Measurements from ENCODE around the gene HHATL. TPM values are rescaled to one million over a fixed set of nuclear protein-coding genes. Genes with fewer than 3 reads are reported as not detected.
A peak's percentile ranks its signal among the peaks of the same experiment; 100 is the strongest.

Gene HHATL
- total RNA-seq, 1 donor from 2014 or later: not detected

DNA sequence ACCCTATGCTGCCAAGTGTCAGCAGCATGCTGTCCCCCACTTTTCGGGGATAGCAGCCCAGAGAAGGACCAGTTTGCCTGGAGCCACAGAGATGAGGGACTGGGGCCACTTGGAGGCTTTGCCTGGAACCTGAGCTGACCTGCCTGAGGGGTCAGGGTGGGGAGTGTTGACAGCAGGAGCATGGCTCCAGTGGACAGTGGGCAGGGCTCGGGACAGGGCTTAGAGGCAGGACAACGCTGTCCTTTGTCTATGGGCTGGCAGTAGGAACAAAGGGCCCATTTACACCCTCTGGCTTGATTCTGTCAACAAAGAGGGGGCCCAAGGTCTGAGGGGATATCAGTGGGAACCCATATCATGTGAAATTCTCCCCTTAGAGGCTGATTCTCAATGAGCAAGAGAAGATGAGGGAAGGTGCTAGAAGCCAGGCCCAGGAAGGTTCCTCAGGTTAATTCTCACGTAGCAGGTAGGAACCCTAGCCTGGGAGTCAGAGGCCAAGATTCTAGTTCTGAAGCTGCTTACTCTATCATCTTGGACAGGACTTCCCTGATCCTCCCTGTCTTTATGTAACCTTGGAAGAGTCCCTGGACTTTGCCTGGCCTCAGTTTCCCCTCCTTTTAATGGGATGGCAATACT lies 29.7 kb upstream of the HHATL start:
- FAIRE-seq (no peak), DNase-seq (ENCODE audit: low read depth) (no peak)
- Histone ChIP-seq H3K27me3 (ENCODE audit: control insufficient read depth, insufficient read depth, low read length) (peaks cover 4% of the 10 kb centered on the region), H3K4me3 (ENCODE audit: low read depth, low read length) (no peak overlapping the region), H3K36me3 (ENCODE audit: control insufficient read depth, insufficient read depth, low read length) (no peaks in the 10 kb centered on the region)
- TF ChIP-seq, protein P1, sequence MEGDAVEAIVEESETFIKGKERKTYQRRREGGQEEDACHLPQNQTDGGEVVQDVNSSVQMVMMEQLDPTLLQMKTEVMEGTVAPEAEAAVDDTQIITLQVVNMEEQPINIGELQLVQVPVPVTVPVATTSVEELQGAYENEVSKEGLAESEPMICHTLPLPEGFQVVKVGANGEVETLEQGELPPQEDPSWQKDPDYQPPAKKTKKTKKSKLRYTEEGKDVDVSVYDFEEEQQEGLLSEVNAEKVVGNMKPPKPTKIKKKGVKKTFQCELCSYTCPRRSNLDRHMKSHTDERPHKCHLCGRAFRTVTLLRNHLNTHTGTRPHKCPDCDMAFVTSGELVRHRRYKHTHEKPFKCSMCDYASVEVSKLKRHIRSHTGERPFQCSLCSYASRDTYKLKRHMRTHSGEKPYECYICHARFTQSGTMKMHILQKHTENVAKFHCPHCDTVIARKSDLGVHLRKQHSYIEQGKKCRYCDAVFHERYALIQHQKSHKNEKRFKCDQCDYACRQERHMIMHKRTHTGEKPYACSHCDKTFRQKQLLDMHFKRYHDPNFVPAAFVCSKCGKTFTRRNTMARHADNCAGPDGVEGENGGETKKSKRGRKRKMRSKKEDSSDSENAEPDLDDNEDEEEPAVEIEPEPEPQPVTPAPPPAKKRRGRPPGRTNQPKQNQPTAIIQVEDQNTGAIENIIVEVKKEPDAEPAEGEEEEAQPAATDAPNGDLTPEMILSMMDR (IDR thresholded peaks at IDR 0.05; ENCODE audit: insufficient read depth, low read length, severe bottlenecking): no peak

DNA sequence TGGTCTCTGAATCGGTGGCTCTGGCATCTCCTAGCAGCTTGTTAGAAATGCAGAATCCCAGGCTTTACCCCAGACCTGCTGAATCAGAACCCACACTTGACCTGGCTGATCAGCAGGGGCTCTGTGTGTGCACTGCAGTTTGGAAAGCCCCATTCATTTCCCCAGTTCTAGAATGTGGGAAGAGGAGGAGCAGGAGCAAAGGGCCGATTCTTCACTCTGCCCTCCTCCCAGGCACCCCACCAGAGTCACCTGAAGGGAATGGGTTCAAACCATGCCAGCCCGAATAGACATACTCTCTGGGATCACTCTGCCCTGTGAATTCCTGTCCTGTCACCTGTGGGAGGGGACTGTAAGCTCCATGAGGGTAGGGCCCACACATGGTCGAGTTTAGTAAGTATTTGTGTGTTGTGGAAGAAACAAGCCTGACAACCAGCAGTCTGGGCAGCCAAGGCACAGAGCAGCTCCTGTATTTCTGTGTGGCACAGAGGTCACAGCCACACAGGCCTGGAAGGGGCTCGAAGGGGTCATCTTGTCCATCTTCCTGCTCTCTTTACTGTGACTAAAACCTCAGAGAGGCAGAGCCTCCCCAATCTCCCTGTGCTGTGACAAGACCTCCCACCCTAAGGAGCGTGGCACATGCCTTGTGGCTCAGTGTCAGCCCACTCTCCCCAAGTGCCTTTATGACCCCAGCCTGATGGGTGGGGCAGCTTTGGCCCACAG lies 29.0 kb upstream of the HHATL start:
- DNase-seq (ENCODE audit: low read depth) (no peak), FAIRE-seq (peak; percentile 36)
- Histone ChIP-seq H3K27me3 (ENCODE audit: control insufficient read depth, insufficient read depth, low read length) (peaks cover 4% of the 10 kb centered on the region), H3K36me3 (ENCODE audit: control insufficient read depth, insufficient read depth, low read length) (no peaks in the 10 kb centered on the region), H3K4me3 (ENCODE audit: low read depth, low read length) (no peak overlapping the region)
- TF ChIP-seq, protein P1 (IDR thresholded peaks at IDR 0.05; ENCODE audit: insufficient read depth, low read length, severe bottlenecking): no peak

DNA sequence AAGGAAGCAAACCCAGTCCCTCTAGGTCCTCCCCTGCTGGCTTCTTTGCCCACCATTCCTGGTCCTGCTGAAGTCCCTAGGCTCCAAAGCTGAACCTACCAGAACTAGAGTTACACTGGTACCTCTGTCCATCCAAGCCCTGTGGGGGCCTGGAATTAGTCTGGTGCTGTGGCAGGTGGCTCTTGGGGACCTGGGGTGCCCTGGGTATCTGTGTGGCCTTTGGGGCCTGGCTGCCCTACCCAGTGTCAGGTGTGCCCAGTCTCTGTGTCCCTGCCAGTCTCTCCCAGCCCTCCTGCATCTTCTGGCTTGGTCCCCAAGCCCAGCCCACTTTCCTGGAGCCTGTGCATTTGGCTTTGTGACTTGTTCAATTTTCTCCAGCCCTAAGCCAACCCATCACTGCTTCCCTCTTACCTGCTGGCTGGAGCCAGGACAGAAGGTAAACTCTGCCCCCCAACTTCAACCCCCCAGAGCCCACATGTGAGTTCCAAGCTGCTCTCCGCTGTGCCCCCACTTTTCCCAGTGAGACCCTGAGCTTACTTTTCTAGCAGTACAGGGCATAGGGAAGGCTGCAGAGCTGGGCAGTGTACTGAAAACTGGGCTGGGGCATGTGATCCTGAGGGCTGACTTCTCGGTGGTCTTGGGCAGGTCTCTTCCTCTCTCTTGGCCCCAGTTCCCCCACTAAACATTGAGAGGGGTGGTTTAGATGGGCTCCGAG lies 28.3 kb upstream of the HHATL start:
- DNase-seq (ENCODE audit: low read depth) (no peak), FAIRE-seq (no peak)
- TF ChIP-seq, protein P1 (IDR thresholded peaks at IDR 0.05; ENCODE audit: insufficient read depth, low read length, severe bottlenecking): no peak
- Histone ChIP-seq H3K36me3 (ENCODE audit: control insufficient read depth, insufficient read depth, low read length) (no peaks in the 10 kb centered on the region), H3K27me3 (ENCODE audit: control insufficient read depth, insufficient read depth, low read length) (peaks cover 4% of the 10 kb centered on the region), H3K4me3 (ENCODE audit: low read depth, low read length) (no peak overlapping the region)

DNA sequence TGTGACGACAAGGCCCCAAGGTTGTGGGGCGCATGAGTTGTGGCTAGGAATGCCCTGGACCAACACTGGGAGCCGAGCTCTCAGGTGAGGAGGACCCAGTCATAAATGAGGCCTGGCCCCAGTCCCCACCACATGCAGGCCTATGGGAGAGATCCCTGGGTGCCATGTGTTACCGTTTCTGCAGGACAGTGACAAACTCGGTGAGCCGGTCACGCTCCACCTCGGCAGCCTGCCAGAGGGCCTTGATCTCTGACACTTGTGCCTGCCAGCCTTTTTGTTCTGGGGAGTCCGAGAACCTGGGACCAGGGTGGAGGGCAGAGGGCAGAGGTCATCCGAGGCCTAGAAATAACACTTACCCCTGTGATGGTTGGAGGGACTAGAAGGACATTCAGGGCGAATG lies 27.7 kb upstream of the HHATL start:
- Histone ChIP-seq H3K27me3 (ENCODE audit: control insufficient read depth, insufficient read depth, low read length) (peaks cover 4% of the 10 kb centered on the region), H3K36me3 (ENCODE audit: control insufficient read depth, insufficient read depth, low read length) (no peaks in the 10 kb centered on the region), H3K4me3 (ENCODE audit: low read depth, low read length) (no peak overlapping the region)
- TF ChIP-seq, protein P1 (IDR thresholded peaks at IDR 0.05; ENCODE audit: insufficient read depth, low read length, severe bottlenecking): no peak
- no peak for DNase-seq (ENCODE audit: low read depth)
- FAIRE-seq: no peak

DNA sequence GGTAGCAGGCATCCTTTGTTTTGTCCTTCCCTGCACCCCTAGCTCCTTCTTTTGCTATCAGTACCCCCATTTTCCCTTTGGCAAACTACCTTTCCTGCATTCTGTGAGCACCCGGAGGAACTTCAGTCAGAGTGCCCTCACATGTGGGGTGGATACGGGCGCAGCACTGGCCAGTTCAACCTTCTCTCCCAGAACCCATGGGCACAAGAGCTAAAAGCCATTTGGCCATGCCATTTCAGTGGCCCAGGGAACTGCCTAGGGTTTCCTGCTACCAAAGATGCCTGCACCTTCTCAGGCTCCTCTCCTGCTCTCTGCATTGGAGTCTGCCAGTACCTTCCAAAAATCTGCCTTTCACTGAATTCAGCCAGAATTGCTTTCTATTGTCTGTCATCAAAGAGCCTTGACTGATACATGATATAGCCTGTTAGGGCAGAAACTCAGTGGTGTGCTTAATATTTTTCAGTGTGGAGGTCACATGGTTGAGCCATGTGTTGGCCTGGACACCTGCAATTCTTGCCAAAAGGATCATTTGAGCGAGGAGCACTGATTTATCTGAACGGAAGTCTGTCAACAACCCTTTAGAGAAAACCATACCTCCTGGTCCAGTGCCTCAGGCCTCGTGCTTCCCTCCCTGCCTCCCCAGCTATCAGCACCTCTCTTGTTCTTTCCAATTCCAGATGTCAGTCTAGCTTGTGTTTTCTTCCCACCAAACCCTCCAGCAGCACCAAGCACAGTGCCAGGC lies 27.0 kb upstream of the HHATL start:
- TF ChIP-seq, protein P1 (IDR thresholded peaks at IDR 0.05; ENCODE audit: insufficient read depth, low read length, severe bottlenecking): no peak
- DNase-seq (ENCODE audit: low read depth) (no peak), FAIRE-seq (peak; percentile 62)
- no peaks in the 10 kb centered on the region for H3K36me3 ChIP-seq (ENCODE audit: control insufficient read depth, insufficient read depth, low read length)
- no peak overlapping the region for H3K4me3 ChIP-seq (ENCODE audit: low read depth, low read length)
- H3K27me3 ChIP-seq (ENCODE audit: control insufficient read depth, insufficient read depth, low read length): peaks cover 2% of the 10 kb centered on the region
